Ovary (tissue), 9 donors: ENCODE data around the gene CENPB. TPM values are rescaled to one million over a fixed set of nuclear protein-coding genes. Genes with fewer than 3 reads are reported as not detected.

Source experiments
- DNase-seq, 5 donors: peaks; one replicate each; pipeline ENCODE4 v3.0.0-alpha.2; 2019 to 2020
- H3K27ac ChIP-seq, 2 donors: fragments of 200-600 bp; one replicate each; pipeline versions ENCODE4 v1.5.1 to v1.8.0; 2019 to 2022
- H3K27me3 ChIP-seq: fragments of 200-600 bp; one replicate; pipeline ENCODE4 v1.8.0; 2022
- H3K36me3 ChIP-seq: fragments of 200-600 bp; sonication (generic); one replicate; pipeline ENCODE4 v1.5.1; 2019
- H3K4me1 ChIP-seq: one replicate; pipeline ENCODE4 v1.8.1; 2013; ENCODE audit warnings: mild to moderate bottlenecking, moderate library complexity; ENCODE audit not compliant: insufficient read depth
- H3K4me3 ChIP-seq: fragments of 200-600 bp; sonication (generic); one replicate; pipeline ENCODE4 v1.5.1; 2017
- H3K9me3 ChIP-seq, 2 donors: fragments of 200-600 bp in 1 of 2; sonication (generic) in 1 of 2; one replicate each; pipeline versions ENCODE4 v1.5.1 to v1.8.1; 2013 to 2019; ENCODE audit warnings: mild to moderate bottlenecking in 1 of 2, moderate library complexity in 1 of 2
- EP300 ChIP-seq: sonication (generic); formaldehyde crosslinking; IDR thresholded peaks from one replicate; pipeline ENCODE4 v1.6.1; 2017; ENCODE audit warnings: antibody characterized with exemption
- POLR2A ChIP-seq: fragments of 450-650 bp; IDR thresholded peaks from one replicate; pipeline ENCODE4 v1.6.1; 2017; ENCODE audit warnings: antibody characterized with exemption, mild to moderate bottlenecking, moderate library complexity
- WGBS, 3 donors: extraction: QIAGEN DNeasy Blood & Tissue Kit in 1 of 3; methylation state at CpG; one replicate each; pipeline versions ENCODE4 v1.1.5 to v1.1.7; 2013 to 2017; 5-methylcytosine and 5-hydroxymethylcytosine counted together
- intact Hi-C, 4 donors: fragments of 100-400 bp; cut with DNase I; formaldehyde crosslinking; loops; one replicate each; pipeline versions ENCODE4 v1.11.0 to v1.15.1; 2022 to 2023
- polyA plus RNA-seq, 2 donors: library from polyadenylated mRNA; stranded (reverse); fragments of 200-250 nt in 1 of 2; fragments of 350-450 nt in 1 of 2; fragmentation: Illumina TruSeq in 1 of 2; extraction: RNeasy Lipid Tissue Mini Kit (QIAGEN cat#74804) in 1 of 2; gene quantifications; one replicate each; pipeline ENCODE4 v1.2.3, GENCODE V29; 2013 to 2014
- total RNA-seq, 7 donors: library from RNA; depleted of rRNA in 2 of 7; stranded (reverse); fragments of >200 nt in 2 of 7; fragmentation: NEBNext Ultra II Directional in 3 of 7; extraction: Animal tissue kit (Norgen Biotek cat#: 25700) in 3 of 7; gene quantifications; one replicate each; pipeline versions ENCODE4 v1.1.0 to v1.2.4, GENCODE V29; 2016 to 2023
- TF ChIP-seq, protein P1 (sequence below), 3 donors: fragments of 450-650 bp in 2 of 3; fragments of 200-600 bp in 1 of 3; IDR thresholded peaks; one replicate each; pipeline versions ENCODE4 v1.5.1 to v1.8.0; 2016 to 2022; ENCODE audit warnings: antibody characterized with exemption in 3 of 3, mild to moderate bottlenecking in 1 of 3
- donor health status: DM: no; HTN: no; CAD: no; lungs with moderate emphysema.
- donor health status: DM: no; HTN: no; CAD: no.
- donor health status: Bipolar disorder and iron deficiency.
- donor health status: DM: yes; HTN: yes; CAD: no.
- donor health status: DM: no; HTN: no; CAD: no.
- donor health status: DM: yes; HTN: yes; CAD: no.

The CENPB gene
- total and polyA plus RNA-seq, 9 donors, result 15.4 to 119 (median 95.1) TPM

DNA sequence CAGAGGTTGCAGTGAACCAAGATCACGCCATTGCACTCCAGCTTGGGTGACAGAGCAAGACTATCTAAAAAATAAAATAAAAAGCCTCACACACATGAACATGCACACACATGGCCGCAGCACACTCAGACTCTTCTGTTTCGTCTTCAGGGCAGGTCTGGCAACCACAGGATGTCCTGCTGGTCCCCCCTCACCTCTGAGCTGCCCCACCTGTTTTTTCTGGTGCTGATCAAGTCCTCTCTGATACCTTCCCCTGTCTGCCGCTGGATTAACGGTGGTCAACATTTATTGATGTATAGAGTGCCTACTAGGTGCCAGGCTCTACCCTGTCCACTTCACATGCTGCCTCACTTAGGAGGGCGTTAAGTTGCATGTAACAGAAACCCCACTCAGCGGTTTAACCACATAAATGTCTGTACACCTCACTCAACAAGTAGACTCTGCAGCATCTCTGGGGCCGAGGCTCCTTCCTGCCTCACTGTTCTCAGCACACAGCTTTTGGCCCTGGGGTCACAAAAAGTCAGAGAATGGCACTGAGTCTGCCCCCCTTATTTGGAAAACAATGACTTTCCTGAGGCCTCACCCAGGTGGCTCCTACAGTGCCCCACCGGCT lies 29.3 kb upstream of the CENPB start:
- DNase-seq, result no peak
- no peaks in the 10 kb centered on the region for H3K27me3 ChIP-seq
- H3K4me1 ChIP-seq, result peaks cover 7% of the 10 kb centered on the region
- intact Hi-C loops, result no loop called here
- H3K9me3 ChIP-seq, result no peaks in the 10 kb centered on the region
- no peak overlapping the region for H3K27ac ChIP-seq
- no peak overlapping the region for H3K4me3 ChIP-seq
- TF ChIP-seq POLR2A, result no peak
- TF ChIP-seq, protein P1, sequence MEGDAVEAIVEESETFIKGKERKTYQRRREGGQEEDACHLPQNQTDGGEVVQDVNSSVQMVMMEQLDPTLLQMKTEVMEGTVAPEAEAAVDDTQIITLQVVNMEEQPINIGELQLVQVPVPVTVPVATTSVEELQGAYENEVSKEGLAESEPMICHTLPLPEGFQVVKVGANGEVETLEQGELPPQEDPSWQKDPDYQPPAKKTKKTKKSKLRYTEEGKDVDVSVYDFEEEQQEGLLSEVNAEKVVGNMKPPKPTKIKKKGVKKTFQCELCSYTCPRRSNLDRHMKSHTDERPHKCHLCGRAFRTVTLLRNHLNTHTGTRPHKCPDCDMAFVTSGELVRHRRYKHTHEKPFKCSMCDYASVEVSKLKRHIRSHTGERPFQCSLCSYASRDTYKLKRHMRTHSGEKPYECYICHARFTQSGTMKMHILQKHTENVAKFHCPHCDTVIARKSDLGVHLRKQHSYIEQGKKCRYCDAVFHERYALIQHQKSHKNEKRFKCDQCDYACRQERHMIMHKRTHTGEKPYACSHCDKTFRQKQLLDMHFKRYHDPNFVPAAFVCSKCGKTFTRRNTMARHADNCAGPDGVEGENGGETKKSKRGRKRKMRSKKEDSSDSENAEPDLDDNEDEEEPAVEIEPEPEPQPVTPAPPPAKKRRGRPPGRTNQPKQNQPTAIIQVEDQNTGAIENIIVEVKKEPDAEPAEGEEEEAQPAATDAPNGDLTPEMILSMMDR (IDR thresholded peaks at IDR 0.05), result no peak
- TF ChIP-seq EP300, result no peak
- no peaks in the 10 kb centered on the region for H3K36me3 ChIP-seq
- WGBS, 3 donors, result 82 to 86% (median 83%) methylated on average over 9 of the region's 9 CpGs

DNA sequence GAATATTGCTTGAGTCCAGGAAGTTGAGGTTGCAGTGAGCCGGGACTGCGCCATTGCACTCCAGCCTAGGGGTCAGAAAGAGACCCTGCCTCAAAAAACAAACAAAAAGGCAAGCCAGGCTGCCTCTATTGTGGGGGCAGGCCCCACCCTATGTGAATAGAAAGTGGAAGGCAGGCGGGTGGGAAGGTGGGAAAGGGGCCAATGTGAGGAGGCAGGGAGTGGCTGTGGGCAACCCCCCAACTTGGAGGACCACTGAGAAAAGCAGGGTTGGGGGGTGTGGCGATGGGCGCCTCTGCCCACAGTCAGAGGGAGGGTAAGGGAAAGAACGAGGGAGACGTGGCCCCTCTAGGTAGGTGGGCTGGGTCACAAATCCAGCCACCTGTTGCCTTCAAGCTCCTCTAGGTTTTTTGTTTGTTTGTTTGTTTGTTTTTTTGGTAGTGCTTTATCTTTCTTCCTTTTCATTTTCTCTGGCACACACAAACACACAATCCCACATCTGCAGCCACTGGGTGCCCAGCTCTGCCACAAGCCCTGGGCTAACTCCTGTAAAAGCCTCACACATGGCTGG lies 28.5 kb upstream of the CENPB start:
- H3K4me3 ChIP-seq, result no peak overlapping the region
- H3K27me3 ChIP-seq, result no peaks in the 10 kb centered on the region
- TF ChIP-seq POLR2A, result no peak
- TF ChIP-seq EP300, result no peak
- no peak overlapping the region for H3K27ac ChIP-seq
- peaks cover 11% of the 10 kb centered on the region for H3K4me1 ChIP-seq
- WGBS, 3 donors, result 82 to 87% (median 85%) methylated on average over 7 of the region's 7 CpGs
- DNase-seq, result no peak
- H3K36me3 ChIP-seq, result no peaks in the 10 kb centered on the region
- intact Hi-C loops, result no loop called here
- no peaks in the 10 kb centered on the region for H3K9me3 ChIP-seq

DNA sequence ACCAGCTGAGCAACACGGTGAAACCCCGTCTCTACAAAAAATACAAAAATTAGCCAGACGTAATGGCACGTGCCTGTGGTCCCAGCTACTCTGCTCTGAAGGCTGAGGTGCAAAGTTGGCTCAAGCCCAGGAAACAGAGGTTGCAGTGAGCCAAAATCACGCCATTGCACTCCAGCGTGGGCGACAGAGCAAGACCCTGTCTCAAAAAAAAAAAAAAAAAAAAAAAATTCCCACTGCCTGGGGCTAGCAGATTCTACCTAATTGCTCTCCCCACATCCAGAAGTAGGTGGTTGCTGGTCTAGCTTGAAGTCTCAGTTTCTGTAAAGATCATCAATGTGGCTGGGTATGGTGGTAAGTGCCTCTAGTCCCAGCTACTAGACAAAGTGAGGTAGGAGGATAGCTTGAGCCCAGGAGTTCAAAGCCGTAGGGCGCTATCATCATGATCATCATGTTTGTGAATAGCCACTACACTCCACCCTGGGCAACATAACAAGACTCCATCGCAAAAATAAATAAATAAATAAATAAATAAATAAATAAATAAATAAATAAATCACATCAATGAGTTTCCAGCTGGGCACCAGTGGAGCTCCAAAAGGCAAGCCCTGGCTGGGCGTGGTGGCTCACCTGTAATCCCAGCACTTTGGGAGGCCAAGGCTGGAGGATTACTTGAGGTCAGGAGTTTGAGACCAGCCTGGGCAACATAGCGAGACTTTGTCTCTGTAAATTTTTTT lies 27.5 kb upstream of the CENPB start:
- H3K4me1 ChIP-seq, result peaks cover 11% of the 10 kb centered on the region
- H3K27me3 ChIP-seq, result no peaks in the 10 kb centered on the region
- intact Hi-C loops, result no loop called here
- no peak for DNase-seq
- H3K36me3 ChIP-seq, result no peaks in the 10 kb centered on the region
- 87 to 91% (median 87%) methylated on average over 12 of the region's 12 CpGs for WGBS, 3 donors
- H3K9me3 ChIP-seq, result no peaks in the 10 kb centered on the region
- TF ChIP-seq, protein P1 (IDR thresholded peaks at IDR 0.05), result no peak
- no peak for TF ChIP-seq POLR2A
- TF ChIP-seq EP300, result no peak
- no peak overlapping the region for H3K4me3 ChIP-seq
- no peak overlapping the region for H3K27ac ChIP-seq

DNA sequence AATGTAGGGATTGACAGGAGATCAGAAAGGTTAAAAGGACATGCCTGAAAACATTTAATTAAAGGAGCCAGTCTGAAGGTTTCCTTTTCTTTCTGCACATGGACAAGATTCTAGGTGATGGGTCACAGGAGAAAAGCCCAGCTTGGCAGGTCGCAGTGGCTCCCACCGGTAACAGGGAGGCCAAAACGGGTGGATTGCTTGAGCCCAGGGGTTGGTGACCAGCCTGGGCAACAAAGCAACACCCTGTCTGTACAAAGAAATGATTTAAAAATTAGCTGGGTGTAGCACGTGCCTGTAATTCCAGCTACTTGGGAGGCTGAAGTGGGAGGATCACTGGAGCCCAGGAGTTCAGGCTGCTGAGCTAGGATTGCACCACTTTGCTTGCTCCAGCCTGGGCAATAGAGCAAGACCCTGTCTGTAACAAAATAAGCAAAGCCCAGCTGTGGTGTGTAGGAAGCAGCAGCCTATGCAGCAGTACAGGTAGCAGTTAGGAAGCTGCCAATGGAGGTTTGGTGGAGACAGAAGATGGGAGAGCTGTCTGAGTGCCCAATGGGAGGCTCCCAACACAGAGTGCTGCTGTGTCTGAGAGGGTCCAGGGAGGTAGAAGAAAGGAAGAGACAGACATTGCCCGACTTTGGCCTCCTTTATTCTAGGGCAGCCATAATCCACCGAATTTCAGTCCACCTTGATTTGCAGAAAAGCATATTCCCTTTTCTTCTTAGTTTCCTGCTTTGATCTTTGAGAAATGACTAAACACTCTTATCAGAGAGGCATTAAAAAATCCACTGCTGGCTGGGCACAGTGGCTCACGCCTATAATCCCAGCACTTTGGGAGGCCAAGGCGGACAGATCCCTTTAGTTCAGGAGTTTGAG lies 26.7 kb upstream of the CENPB start:
- no peaks in the 10 kb centered on the region for H3K9me3 ChIP-seq
- no peaks in the 10 kb centered on the region for H3K27me3 ChIP-seq
- TF ChIP-seq EP300, result no peak
- TF ChIP-seq POLR2A, result no peak
- TF ChIP-seq, protein P1 (IDR thresholded peaks at IDR 0.05), result no peak
- no peak for DNase-seq
- no peaks in the 10 kb centered on the region for H3K36me3 ChIP-seq
- H3K4me3 ChIP-seq, result no peak overlapping the region
- peaks cover 9% of the 10 kb centered on the region for H3K4me1 ChIP-seq
- H3K27ac ChIP-seq, result peak overlapping the region in 1 of 2 donors; percentile 50
- 51 to 59% (median 53%) methylated on average over 8 of the region's 8 CpGs for WGBS, 3 donors
- intact Hi-C loops, result no loop called here
